ENCODE measurements around the gene STAT1.
"Not testable (repeated sequence)": the region's sequence is repeated elsewhere in the genome, so short reads cannot be mapped to it uniquely, and the experiment has no call there.

DNA sequence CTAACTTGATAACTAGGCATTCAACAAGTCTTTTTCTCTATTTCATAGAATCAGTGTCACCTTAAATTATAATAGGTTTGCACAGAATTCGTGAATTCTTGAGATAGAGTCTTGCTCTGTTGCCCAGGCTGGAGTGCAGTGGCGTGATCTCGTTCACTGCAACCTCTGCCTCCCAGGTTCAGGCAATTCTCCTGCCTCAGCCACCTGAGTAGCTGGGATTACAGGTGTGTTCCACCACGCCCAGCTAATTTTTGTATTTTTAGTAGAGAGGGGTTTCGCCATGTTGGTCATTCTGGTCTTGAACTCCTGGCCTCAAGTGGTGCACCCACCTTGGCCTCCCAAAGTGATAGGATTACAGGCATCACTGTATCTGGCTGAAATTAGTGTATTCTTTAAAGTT lies 52.9 kb downstream of the STAT1 start:
- TF ChIP-seq, protein P1, sequence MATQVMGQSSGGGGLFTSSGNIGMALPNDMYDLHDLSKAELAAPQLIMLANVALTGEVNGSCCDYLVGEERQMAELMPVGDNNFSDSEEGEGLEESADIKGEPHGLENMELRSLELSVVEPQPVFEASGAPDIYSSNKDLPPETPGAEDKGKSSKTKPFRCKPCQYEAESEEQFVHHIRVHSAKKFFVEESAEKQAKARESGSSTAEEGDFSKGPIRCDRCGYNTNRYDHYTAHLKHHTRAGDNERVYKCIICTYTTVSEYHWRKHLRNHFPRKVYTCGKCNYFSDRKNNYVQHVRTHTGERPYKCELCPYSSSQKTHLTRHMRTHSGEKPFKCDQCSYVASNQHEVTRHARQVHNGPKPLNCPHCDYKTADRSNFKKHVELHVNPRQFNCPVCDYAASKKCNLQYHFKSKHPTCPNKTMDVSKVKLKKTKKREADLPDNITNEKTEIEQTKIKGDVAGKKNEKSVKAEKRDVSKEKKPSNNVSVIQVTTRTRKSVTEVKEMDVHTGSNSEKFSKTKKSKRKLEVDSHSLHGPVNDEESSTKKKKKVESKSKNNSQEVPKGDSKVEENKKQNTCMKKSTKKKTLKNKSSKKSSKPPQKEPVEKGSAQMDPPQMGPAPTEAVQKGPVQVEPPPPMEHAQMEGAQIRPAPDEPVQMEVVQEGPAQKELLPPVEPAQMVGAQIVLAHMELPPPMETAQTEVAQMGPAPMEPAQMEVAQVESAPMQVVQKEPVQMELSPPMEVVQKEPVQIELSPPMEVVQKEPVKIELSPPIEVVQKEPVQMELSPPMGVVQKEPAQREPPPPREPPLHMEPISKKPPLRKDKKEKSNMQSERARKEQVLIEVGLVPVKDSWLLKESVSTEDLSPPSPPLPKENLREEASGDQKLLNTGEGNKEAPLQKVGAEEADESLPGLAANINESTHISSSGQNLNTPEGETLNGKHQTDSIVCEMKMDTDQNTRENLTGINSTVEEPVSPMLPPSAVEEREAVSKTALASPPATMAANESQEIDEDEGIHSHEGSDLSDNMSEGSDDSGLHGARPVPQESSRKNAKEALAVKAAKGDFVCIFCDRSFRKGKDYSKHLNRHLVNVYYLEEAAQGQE (IDR thresholded peaks at IDR 0.05; ENCODE audit: insufficient read depth in 1 of 2, low read depth in 2 of 2, low read length in 1 of 2), result not testable (repeated sequence)
- TF ChIP-seq, protein P2, sequence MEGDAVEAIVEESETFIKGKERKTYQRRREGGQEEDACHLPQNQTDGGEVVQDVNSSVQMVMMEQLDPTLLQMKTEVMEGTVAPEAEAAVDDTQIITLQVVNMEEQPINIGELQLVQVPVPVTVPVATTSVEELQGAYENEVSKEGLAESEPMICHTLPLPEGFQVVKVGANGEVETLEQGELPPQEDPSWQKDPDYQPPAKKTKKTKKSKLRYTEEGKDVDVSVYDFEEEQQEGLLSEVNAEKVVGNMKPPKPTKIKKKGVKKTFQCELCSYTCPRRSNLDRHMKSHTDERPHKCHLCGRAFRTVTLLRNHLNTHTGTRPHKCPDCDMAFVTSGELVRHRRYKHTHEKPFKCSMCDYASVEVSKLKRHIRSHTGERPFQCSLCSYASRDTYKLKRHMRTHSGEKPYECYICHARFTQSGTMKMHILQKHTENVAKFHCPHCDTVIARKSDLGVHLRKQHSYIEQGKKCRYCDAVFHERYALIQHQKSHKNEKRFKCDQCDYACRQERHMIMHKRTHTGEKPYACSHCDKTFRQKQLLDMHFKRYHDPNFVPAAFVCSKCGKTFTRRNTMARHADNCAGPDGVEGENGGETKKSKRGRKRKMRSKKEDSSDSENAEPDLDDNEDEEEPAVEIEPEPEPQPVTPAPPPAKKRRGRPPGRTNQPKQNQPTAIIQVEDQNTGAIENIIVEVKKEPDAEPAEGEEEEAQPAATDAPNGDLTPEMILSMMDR (IDR thresholded peaks at IDR 0.05), result not testable (repeated sequence)
